HEK293 (cell line): ENCODE measurements around the gene MCM6.

ENCODE experiments used
- CTCF ChIA-PET: fragments of 350-600 bp; formaldehyde crosslinking; extraction: SDS; loops from one replicate; lab custom pipeline; 2021; ENCODE audit warnings: antibody characterized with exemption; lab: Yijun Ruan, JAX
- POLR2A ChIA-PET: fragments of 300-600 bp; formaldehyde crosslinking; extraction: SDS; loops from one replicate; lab custom pipeline; 2020; ENCODE audit warnings: antibody characterized with exemption, inconsistent platforms; lab: Yijun Ruan, JAX
- H3K27ac ChIP-seq: fragments of 200-500 bp; sonication (Bioruptor generic); 2 replicates; pipeline ENCODE4 v1.5.1; 2014; ENCODE audit warnings: low read depth, low read length, control low read depth, inconsistent platforms; ENCODE audit errors: extremely low read depth
- H3K36me3 ChIP-seq, 2 experiments: fragments of 200-500 bp in 1 of 2; sonication (Bioruptor generic) in 1 of 2; 1 replicate in 1 of 2; 2 replicates in 1 of 2; pipeline ENCODE4 v1.5.1; 2014 to 2017; ENCODE audit warnings: inconsistent platforms in 2 of 2, low read length in 2 of 2; ENCODE audit not compliant: control insufficient read depth in 2 of 2, insufficient read depth in 1 of 2
- H3K4me1 ChIP-seq: fragments of 200-500 bp; sonication (Bioruptor generic); 2 replicates; pipeline ENCODE4 v1.5.1; 2014; ENCODE audit warnings: mild to moderate bottlenecking, low read length, inconsistent platforms; ENCODE audit not compliant: control insufficient read depth, insufficient read depth
- H3K4me3 ChIP-seq: 2 replicates; pipeline ENCODE4 v1.5.1; 2011; ENCODE audit warnings: low read depth, mild to moderate bottlenecking, control low read depth, low read length, moderate library complexity
- H3K9me3 ChIP-seq: fragments of 200-500 bp; sonication (Bioruptor generic); 2 replicates; pipeline ENCODE4 v1.5.1; 2014; ENCODE audit warnings: low read depth, low read length, inconsistent platforms; ENCODE audit not compliant: control insufficient read depth, insufficient read depth
- GLIS1 ChIP-seq: fragments of 450-650 bp; formaldehyde crosslinking; IDR thresholded peaks from 2 replicates; pipeline ENCODE4 v1.5.1; 2016; ENCODE audit warnings: missing biosample characterization, missing genetic modification characterization
- HOXC10 ChIP-seq: sonication (generic); formaldehyde crosslinking; IDR thresholded peaks from 2 replicates; pipeline ENCODE4 v1.8.1; 2023; ENCODE audit warnings: mild to moderate bottlenecking, missing genetic modification reagents
- ZBTB44 ChIP-seq: fragments of 450-650 bp; IDR thresholded peaks from 2 replicates; pipeline ENCODE4 v1.5.1; 2018; ENCODE audit warnings: missing biosample characterization, mild to moderate bottlenecking, missing genetic modification characterization
- ZBTB7A ChIP-seq: fragments of 450-650 bp; formaldehyde crosslinking; IDR thresholded peaks from 2 replicates; pipeline ENCODE4 v1.5.1; 2016; ENCODE audit warnings: low read depth, missing biosample characterization, missing genetic modification characterization
- ZNF146 ChIP-seq: fragments of 450-650 bp; formaldehyde crosslinking; IDR thresholded peaks from 2 replicates; pipeline ENCODE4 v1.5.1; 2016; ENCODE audit warnings: missing biosample characterization, missing genetic modification characterization
- ZNF175 ChIP-seq: fragments of 450-650 bp; formaldehyde crosslinking; IDR thresholded peaks from 2 replicates; pipeline ENCODE4 v1.5.1; 2016; ENCODE audit warnings: missing biosample characterization, missing genetic modification characterization
- ZNF211 ChIP-seq: fragments of 450-650 bp; formaldehyde crosslinking; IDR thresholded peaks from 2 replicates; pipeline ENCODE4 v1.5.1; 2016; ENCODE audit warnings: low read depth, missing biosample characterization, missing genetic modification characterization
- ZNF280C ChIP-seq: fragments of 450-650 bp; formaldehyde crosslinking; IDR thresholded peaks from 2 replicates; pipeline ENCODE4 v1.5.1; 2016; ENCODE audit warnings: missing biosample characterization, missing genetic modification characterization
- ZNF433 ChIP-seq: fragments of 450-650 bp; formaldehyde crosslinking; IDR thresholded peaks from 2 replicates; pipeline ENCODE4 v1.5.1; 2016; ENCODE audit warnings: missing biosample characterization, missing genetic modification characterization, low read depth
- ZNF544 ChIP-seq: fragments of 450-650 bp; formaldehyde crosslinking; IDR thresholded peaks from 2 replicates; pipeline ENCODE4 v1.5.0; 2017; ENCODE audit warnings: missing biosample characterization, missing genetic modification characterization
- ZNF571 ChIP-seq: fragments of 450-650 bp; formaldehyde crosslinking; IDR thresholded peaks from 2 replicates; pipeline ENCODE4 v1.5.0; 2017; ENCODE audit warnings: missing biosample characterization, missing genetic modification characterization
- ZNF585B ChIP-seq: fragments of 450-650 bp; formaldehyde crosslinking; IDR thresholded peaks from 2 replicates; pipeline ENCODE4 v1.5.1; 2016; ENCODE audit warnings: missing biosample characterization, missing genetic modification characterization
- ZNF654 ChIP-seq: fragments of 450-650 bp; formaldehyde crosslinking; IDR thresholded peaks from 2 replicates; pipeline ENCODE4 v1.5.1; 2016; ENCODE audit warnings: low read depth, missing biosample characterization, missing genetic modification characterization
- ZNF747 ChIP-seq: fragments of 450-650 bp; formaldehyde crosslinking; IDR thresholded peaks from 2 replicates; pipeline ENCODE4 v1.5.1; 2016; ENCODE audit warnings: missing biosample characterization, missing genetic modification characterization
- TF ChIP-seq, protein P1 (sequence below): IDR thresholded peaks from 2 replicates; pipeline ENCODE4 v1.6.1; 2011; ENCODE audit warnings: mild to moderate bottlenecking, low read depth, low read length, borderline replicate concordance
- TF ChIP-seq, protein P2 (sequence below): fragments of 450-650 bp; formaldehyde crosslinking; IDR thresholded peaks from 2 replicates; pipeline ENCODE4 v1.5.1; 2016; ENCODE audit warnings: missing biosample characterization, missing genetic modification characterization
- TF ChIP-seq, protein P3 (sequence below): fragments of 450-650 bp; formaldehyde crosslinking; IDR thresholded peaks from 2 replicates; pipeline ENCODE4 v1.5.1; 2016; ENCODE audit warnings: missing biosample characterization, missing genetic modification characterization
- TF ChIP-seq, protein P4 (sequence below): fragments of 450-650 bp; formaldehyde crosslinking; IDR thresholded peaks from 2 replicates; pipeline ENCODE4 v1.5.1; 2016; ENCODE audit warnings: missing biosample characterization, missing genetic modification characterization

Gene MCM6

GRCh38 chr2:135802350-135802749 lies 73.9 kb downstream of the MCM6 start:
- POLR2A ChIA-PET: no interaction called here
- H3K36me3 ChIP-seq: no peaks in the 10 kb centered on the region
- H3K9me3 ChIP-seq: no peaks in the 10 kb centered on the region
- CTCF ChIA-PET: interaction anchor here (0.6 to 0.7 kb wide), 2 partner anchors 16 to 56 kb away, joined by 3 read pairs; no protein-coding TSS in a partner anchor
- H3K4me3 ChIP-seq: no peak overlapping the region
- TF ChIP-seq ZNF280C (tag by site-specific recombination) (no peak), ZNF146 (tag by site-specific recombination) (peak; percentile 54; the same call in 1 of the 2 replicates), ZNF654 (tag by site-specific recombination) (no peak)
- TF ChIP-seq, protein P1, sequence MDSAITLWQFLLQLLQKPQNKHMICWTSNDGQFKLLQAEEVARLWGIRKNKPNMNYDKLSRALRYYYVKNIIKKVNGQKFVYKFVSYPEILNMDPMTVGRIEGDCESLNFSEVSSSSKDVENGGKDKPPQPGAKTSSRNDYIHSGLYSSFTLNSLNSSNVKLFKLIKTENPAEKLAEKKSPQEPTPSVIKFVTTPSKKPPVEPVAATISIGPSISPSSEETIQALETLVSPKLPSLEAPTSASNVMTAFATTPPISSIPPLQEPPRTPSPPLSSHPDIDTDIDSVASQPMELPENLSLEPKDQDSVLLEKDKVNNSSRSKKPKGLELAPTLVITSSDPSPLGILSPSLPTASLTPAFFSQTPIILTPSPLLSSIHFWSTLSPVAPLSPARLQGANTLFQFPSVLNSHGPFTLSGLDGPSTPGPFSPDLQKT: no peak
- no peak overlapping the region for H3K27ac ChIP-seq
- no peaks in the 10 kb centered on the region for H3K4me1 ChIP-seq

GRCh38 chr2:135800513-135801460 lies 75.5 kb downstream of the MCM6 start:
- Histone ChIP-seq H3K4me1 (no peaks in the 10 kb centered on the region), H3K27ac (no peak overlapping the region), H3K4me3 (no peak overlapping the region), H3K36me3 (no peaks in the 10 kb centered on the region), H3K9me3 (no peaks in the 10 kb centered on the region)
- TF ChIP-seq GLIS1 (no peak), ZNF175 (tag by site-specific recombination) (no peak), ZNF585B (tag by site-specific recombination) (no peak), ZNF747 (tag by site-specific recombination) (no peak), ZNF211 (tag by site-specific recombination) (no peak), ZNF433 (tag by site-specific recombination) (no peak), HOXC10 (CRISPR knock-in tag) (no peak), ZNF544 (tag by site-specific recombination) (no peak), ZBTB7A (tag by site-specific recombination) (no peak), ZNF571 (tag by site-specific recombination) (no peak), ZBTB44 (tag by site-specific recombination) (no peak)
- TF ChIP-seq, protein P2, sequence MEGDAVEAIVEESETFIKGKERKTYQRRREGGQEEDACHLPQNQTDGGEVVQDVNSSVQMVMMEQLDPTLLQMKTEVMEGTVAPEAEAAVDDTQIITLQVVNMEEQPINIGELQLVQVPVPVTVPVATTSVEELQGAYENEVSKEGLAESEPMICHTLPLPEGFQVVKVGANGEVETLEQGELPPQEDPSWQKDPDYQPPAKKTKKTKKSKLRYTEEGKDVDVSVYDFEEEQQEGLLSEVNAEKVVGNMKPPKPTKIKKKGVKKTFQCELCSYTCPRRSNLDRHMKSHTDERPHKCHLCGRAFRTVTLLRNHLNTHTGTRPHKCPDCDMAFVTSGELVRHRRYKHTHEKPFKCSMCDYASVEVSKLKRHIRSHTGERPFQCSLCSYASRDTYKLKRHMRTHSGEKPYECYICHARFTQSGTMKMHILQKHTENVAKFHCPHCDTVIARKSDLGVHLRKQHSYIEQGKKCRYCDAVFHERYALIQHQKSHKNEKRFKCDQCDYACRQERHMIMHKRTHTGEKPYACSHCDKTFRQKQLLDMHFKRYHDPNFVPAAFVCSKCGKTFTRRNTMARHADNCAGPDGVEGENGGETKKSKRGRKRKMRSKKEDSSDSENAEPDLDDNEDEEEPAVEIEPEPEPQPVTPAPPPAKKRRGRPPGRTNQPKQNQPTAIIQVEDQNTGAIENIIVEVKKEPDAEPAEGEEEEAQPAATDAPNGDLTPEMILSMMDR (tag by site-specific recombination): no peak
- TF ChIP-seq, protein P3, sequence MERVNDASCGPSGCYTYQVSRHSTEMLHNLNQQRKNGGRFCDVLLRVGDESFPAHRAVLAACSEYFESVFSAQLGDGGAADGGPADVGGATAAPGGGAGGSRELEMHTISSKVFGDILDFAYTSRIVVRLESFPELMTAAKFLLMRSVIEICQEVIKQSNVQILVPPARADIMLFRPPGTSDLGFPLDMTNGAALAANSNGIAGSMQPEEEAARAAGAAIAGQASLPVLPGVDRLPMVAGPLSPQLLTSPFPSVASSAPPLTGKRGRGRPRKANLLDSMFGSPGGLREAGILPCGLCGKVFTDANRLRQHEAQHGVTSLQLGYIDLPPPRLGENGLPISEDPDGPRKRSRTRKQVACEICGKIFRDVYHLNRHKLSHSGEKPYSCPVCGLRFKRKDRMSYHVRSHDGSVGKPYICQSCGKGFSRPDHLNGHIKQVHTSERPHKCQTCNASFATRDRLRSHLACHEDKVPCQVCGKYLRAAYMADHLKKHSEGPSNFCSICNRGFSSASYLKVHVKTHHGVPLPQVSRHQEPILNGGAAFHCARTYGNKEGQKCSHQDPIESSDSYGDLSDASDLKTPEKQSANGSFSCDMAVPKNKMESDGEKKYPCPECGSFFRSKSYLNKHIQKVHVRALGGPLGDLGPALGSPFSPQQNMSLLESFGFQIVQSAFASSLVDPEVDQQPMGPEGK (tag by site-specific recombination): no peak
- TF ChIP-seq, protein P4, sequence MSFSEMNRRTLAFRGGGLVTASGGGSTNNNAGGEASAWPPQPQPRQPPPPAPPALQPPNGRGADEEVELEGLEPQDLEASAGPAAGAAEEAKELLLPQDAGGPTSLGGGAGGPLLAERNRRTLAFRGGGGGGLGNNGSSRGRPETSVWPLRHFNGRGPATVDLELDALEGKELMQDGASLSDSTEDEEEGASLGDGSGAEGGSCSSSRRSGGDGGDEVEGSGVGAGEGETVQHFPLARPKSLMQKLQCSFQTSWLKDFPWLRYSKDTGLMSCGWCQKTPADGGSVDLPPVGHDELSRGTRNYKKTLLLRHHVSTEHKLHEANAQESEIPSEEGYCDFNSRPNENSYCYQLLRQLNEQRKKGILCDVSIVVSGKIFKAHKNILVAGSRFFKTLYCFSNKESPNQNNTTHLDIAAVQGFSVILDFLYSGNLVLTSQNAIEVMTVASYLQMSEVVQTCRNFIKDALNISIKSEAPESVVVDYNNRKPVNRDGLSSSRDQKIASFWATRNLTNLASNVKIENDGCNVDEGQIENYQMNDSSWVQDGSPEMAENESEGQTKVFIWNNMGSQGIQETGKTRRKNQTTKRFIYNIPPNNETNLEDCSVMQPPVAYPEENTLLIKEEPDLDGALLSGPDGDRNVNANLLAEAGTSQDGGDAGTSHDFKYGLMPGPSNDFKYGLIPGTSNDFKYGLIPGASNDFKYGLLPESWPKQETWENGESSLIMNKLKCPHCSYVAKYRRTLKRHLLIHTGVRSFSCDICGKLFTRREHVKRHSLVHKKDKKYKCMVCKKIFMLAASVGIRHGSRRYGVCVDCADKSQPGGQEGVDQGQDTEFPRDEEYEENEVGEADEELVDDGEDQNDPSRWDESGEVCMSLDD (tag by site-specific recombination): no peak
- POLR2A ChIA-PET: no interaction called here
- CTCF ChIA-PET: no interaction called here
